DMS53 treated with DMSO at 0.1 percent for 48 hours (cell line): ENCODE measurements around the gene TBC1D2B.
"Not testable (repeated sequence)": the region's sequence is repeated elsewhere in the genome, so short reads cannot be mapped to it uniquely, and the experiment has no call there.

Experiments
- DNase-seq: peaks from one replicate; lab custom pipeline; 2025; ENCODE audit not compliant: unreplicated experiment; lab: John Stamatoyannopoulos, UW

The TBC1D2B gene

GRCh38 chr15:77977903-77978758 is 99.4 kb downstream of the TBC1D2B start:
- not testable (repeated sequence) for DNase-seq

DNA sequence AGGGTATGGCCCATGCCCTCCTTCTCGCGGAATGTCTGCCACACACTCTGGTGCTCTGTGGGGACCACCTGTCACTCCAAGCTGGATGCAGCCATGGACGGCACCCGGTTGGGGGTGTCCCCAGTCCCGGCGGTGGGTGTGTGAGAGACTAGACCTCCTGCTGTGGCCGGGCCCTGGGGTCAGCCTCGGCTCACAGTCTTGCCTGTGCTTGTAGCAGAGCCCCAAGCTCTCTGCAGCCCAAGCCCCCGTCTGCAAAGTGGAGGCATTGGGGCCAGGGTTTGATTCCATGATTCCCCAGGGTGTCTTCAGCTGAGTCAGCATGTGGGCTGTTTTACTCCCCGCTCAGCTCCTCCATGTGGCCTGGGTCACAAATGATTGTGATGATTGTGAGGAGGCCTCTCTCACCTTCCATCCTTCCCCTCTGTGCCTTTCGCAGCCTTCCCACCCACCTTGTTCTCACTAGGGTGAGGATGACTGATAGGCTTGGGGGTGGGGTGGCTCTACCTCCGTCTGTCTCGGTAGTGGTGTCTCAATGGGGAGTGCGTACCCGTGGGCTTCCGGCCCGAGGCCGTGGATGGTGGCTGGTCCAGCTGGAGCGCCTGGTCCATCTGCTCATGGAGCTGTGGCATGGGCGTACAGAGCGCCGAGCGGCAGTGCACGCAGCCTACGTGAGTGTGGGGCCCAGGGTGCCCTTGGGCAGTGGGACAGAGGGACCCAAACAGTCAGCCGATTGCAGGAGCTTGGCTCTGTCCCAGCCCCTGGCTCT is 100.6 kb downstream of the TBC1D2B start:
- DNase-seq, result not testable (repeated sequence)

GRCh38 chr15:77976095-77976450 is 101.4 kb downstream of the TBC1D2B start:
- not testable (repeated sequence) for DNase-seq

DNA sequence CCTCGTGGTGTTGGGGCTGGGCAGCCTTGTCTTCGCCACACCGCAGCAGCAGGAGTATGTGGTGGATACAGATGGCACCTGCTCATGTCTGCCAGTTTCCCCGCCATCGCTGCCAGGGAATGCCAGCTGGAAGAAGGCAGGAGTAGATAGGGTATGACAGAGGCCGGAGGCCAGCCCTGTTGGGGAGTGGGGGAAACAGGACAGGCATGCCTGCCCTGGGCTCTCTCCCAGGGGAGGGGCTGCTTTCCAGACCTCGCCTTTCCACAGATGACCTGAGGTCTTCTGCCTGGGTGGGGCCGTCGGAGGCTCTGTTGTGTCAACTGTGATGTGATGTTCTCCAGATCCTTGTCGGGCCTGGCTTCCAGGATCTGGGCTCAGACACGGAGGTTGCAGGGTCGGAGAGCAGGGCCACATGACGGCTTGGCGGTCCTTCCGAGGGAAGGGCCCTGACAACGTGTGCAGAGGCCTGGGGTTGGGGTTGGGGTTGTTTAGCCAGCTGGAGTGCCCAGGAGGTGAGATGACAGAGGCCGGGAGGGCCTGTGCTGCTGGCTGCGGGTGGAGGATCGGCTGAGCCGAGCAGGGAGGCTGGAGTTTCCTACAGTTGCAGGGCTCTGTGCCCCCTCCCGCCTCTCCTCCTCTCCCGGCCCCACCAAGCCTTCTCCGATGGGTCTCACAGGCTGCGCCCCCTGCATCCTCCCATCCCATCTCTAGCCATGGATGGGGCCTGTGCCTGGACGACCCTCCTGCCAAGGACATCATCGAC is 102.0 kb downstream of the TBC1D2B start:
- DNase-seq, result no peak

GRCh38 chr15:77974416-77975331 is 102.8 kb downstream of the TBC1D2B start:
- DNase-seq, result no peak

DNA sequence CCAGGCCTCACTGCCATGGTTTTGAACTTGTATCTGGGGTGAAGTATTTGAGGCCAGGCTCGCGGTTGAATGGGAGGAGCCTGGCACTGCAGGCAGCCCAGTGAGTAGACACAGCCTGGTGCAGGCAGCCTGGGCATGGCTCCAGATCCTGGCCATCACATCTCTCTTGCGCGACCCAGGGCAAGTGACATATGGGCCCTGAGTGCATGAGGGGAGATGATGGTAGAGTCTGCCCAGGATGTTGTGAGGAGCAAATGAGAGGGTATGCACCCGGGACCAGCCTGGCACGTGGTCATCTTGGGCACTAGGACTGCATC is 103.5 kb downstream of the TBC1D2B start:
- no peak for DNase-seq

GRCh38 chr15:77973273-77974097 is 104.0 kb downstream of the TBC1D2B start:
- not testable (repeated sequence) for DNase-seq

DNA sequence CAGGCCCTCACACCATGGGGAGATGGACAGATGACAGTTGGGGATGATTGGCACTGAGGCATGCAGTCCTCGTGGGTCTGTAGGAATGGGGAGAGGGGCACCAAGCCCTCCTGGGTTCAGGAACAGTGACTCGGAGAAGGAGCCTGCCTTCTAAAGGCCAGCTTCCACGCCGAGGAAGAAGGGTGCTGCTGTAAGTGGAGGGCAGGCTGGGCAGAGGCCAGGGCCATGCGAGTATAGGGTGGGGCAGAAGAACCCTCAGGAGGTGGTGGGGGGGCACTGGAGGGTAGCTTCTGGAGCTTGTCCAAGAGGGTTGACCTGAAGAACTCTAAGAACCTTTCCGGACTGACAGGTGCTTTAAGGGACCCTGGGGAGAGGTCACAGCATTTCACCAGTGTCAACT is 104.8 kb downstream of the TBC1D2B start:
- not testable (repeated sequence) for DNase-seq

DNA sequence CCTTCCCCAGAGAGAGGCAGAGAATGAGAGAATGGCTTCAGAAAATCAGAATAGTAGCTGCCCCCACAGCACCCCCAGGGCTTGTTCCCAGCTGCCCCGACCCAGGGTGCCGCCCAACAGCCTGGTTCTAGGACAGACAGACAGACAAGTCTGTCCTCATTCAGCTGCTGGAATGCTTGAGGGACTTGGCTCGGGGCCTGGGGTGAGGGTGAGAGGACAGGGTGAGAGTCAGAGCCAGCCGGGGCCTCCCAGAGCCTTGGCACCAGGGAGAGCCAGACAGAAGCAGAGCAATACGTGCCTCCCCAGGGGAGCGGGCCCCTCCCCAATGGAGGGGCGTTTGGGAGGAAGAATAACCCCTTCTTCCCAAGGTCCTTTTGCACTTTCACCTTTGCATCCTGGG is 105.6 kb downstream of the TBC1D2B start:
- not testable (repeated sequence) for DNase-seq

- DNase-seq, result not testable (repeated sequence)
Observed at GRCh38 chr15:77970813-77971360, 106.6 kb downstream of the TBC1D2B start.

DNA sequence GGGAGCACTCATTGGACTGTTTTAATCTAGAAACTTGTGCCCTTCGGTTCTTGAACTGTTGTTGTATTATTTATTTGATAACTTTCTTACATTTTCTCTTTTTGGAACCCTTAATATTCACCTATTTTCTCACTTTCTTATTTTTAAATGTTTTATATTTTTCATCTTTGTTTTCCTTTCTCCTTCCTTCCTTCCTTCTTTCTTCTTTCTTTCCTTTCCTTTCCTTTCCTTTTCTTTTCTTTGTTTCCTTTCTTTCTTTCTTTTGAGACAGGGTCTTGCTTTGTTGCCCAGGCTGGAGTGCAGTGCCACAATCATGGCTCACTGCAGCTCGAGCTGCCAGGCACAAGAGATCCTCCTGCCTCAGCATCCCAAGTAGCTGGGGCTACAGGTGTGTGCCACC is 108.5 kb downstream of the TBC1D2B start:
- DNase-seq, result no peak

- DNase-seq, result no peak
Observed at GRCh38 chr15:77967798-77968197, 109.7 kb downstream of the TBC1D2B start.

DNA sequence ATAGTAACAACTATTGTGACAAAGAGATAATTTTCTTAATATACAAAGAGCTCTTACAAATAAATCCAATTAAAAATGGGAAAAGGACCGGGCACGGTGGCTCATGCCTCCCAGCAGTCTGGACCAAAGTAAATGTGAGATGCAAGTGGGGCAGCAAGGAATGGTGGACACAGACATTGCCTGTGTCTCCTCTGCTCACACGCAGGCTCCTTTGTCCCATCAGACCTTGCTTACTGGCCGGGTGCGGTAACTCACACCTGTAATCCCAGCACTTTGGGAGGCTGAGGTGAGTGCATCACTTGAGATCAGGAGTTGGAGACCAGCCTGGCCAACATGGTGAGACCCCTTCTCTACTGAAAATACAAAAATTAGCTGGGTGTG is 110.3 kb downstream of the TBC1D2B start:
- not testable (repeated sequence) for DNase-seq

DNA sequence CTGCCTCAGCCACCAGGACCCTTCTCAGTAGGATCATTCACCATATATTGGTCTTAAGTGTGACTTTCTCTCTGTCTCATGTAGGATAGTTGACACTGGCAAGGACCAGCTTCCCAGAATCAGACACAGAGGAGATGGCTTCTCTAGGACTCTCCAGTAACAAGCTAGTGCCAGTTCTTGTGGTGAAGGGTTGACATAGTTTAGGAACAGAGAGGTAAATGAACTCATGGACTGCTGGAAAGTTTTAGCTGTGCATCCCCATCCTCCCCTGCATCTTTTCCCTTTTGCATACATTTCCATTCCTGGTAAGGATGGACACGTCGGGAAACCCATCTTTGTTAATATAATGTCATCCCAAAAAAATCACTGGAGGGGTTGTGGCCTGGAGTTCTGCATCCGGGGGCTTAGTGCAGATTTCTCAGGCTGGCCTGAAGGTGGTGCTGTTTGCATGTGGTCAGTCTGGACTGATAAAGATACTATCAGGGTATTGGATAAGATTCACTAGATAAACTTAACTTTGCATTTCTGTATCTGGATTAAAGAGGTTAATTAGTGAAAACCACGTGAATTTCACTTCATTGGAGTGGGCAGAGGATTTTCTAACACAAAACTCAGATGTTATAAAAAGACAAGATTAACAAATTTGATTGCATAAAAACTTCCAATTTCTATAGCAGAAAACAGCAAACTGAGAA is 110.8 kb downstream of the TBC1D2B start:
- peak; percentile 31 for DNase-seq

- no peak for DNase-seq
Observed at GRCh38 chr15:77964193-77964592, 113.3 kb downstream of the TBC1D2B start.

DNA sequence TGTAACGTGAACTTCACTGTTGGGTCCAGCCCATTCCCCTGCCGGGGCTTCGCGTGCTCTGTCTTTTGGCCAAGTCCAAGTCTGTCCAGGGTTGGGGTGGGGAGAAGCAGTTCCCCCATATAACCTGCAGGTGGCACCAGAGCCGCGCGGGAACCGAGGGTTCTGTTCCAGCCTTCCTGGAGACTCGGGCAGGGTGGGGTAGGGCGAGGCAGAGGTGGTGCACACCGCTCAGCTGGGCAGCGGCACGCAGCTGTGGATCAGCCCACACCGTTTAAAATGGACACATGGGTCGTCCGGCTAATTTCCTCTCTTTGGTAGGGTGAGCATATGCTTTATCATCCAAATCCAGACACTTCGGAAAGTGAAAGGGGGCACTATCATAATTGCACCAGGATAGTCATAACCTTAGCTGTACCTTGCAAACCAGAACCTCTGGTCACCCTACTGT is 118.1 kb downstream of the TBC1D2B start:
- peak; percentile 46 for DNase-seq

GRCh38 chr15:77958716-77959431 is 118.6 kb downstream of the TBC1D2B start:
- DNase-seq, result not testable (repeated sequence)

GRCh38 chr15:77958021-77958420 is 119.5 kb downstream of the TBC1D2B start:
- DNase-seq, result not testable (repeated sequence)
